H9 (cell line): ENCODE results near the gene HOOK2. TPM values are rescaled to one million over a fixed set of nuclear protein-coding genes. Genes with fewer than 3 reads are reported as not detected.
A peak's percentile ranks its signal among the peaks of the same experiment; 100 is the strongest.

ENCODE experiments used
- DNase-seq: peaks from one replicate; pipeline ENCODE4 v3.0.0-alpha.2; 2017
- H2AFZ ChIP-seq: one replicate; pipeline ENCODE4 v1.6.1; 2013; ENCODE audit warnings: mild to moderate bottlenecking, low read length, control low read depth, moderate library complexity
- H2AK5ac ChIP-seq: 2 replicates; pipeline ENCODE4 v1.6.1; 2013; ENCODE audit warnings: low read length, control low read depth, mixed read lengths; ENCODE audit not compliant: insufficient read length
- H2BK120ac ChIP-seq: one replicate; pipeline ENCODE4 v1.6.1; 2013; ENCODE audit warnings: low read depth, mild to moderate bottlenecking, low read length, control low read depth, inconsistent platforms; ENCODE audit not compliant: poor library complexity, severe bottlenecking
- H2BK12ac ChIP-seq: 2 replicates; pipeline ENCODE4 v1.6.1; 2013; ENCODE audit warnings: low read length, control low read depth, mixed read lengths, low read depth; ENCODE audit not compliant: insufficient read length
- H2BK15ac ChIP-seq: 2 replicates; pipeline ENCODE4 v1.6.1; 2013; ENCODE audit warnings: low read depth, low read length, control low read depth
- H2BK20ac ChIP-seq: one replicate; pipeline ENCODE4 v1.6.1; 2013; ENCODE audit warnings: low read depth, mild to moderate bottlenecking, low read length, control low read depth, inconsistent platforms; ENCODE audit not compliant: poor library complexity, severe bottlenecking
- H2BK5ac ChIP-seq: 2 replicates; pipeline ENCODE4 v1.6.1; 2013; ENCODE audit warnings: low read length, control low read depth, mixed read lengths; ENCODE audit not compliant: insufficient read length
- H3K14ac ChIP-seq: 2 replicates; pipeline ENCODE4 v1.6.1; 2013; ENCODE audit warnings: low read length, control low read depth; ENCODE audit not compliant: insufficient read depth
- H3K18ac ChIP-seq: 2 replicates; pipeline ENCODE4 v1.6.1; 2013; ENCODE audit warnings: low read depth, mild to moderate bottlenecking, mixed read lengths, low read length, control low read depth; ENCODE audit not compliant: insufficient read length
- H3K23ac ChIP-seq: 2 replicates; pipeline ENCODE4 v1.6.1; 2013; ENCODE audit warnings: low read length, control low read depth, mixed read lengths, low read depth; ENCODE audit not compliant: insufficient read length
- H3K23me2 ChIP-seq: 2 replicates; pipeline ENCODE4 v1.6.1; 2013; ENCODE audit warnings: low read depth, mild to moderate bottlenecking, mixed read lengths, low read length, control low read depth; ENCODE audit not compliant: insufficient read length, poor library complexity, severe bottlenecking
- H3K27ac ChIP-seq: 2 replicates; pipeline ENCODE4 v1.5.1; 2013; ENCODE audit warnings: low read length, control low read depth, mixed read lengths, low read depth; ENCODE audit not compliant: insufficient read length
- H3K27me3 ChIP-seq: 2 replicates; pipeline ENCODE4 v1.6.1; 2013; ENCODE audit warnings: low read length, control low read depth, inconsistent platforms; ENCODE audit not compliant: insufficient read depth
- H3K4ac ChIP-seq: 2 replicates; pipeline ENCODE4 v1.6.1; 2013; ENCODE audit warnings: low read depth, mild to moderate bottlenecking, control low read depth, inconsistent platforms, low read length, moderate library complexity
- H3K4me1 ChIP-seq: 2 replicates; pipeline ENCODE4 v1.6.1; 2013; ENCODE audit warnings: low read length, control low read depth, inconsistent platforms; ENCODE audit not compliant: insufficient read depth
- H3K4me2 ChIP-seq: 2 replicates; pipeline ENCODE4 v1.6.1; 2013; ENCODE audit warnings: low read length, control low read depth, mixed read lengths; ENCODE audit not compliant: insufficient read length, insufficient read depth
- H3K56ac ChIP-seq: 2 replicates; pipeline ENCODE4 v1.6.1; 2013; ENCODE audit warnings: low read depth, mild to moderate bottlenecking, mixed read lengths, low read length, control low read depth; ENCODE audit not compliant: insufficient read length
- H3K79me1 ChIP-seq: 2 replicates; pipeline ENCODE4 v1.6.1; 2013; ENCODE audit warnings: low read depth, mild to moderate bottlenecking, moderate library complexity, low read length, control low read depth, inconsistent platforms; ENCODE audit not compliant: insufficient read depth, poor library complexity, severe bottlenecking
- H3K79me2 ChIP-seq: 2 replicates; pipeline ENCODE4 v1.6.1; 2013; ENCODE audit warnings: low read length, control low read depth, inconsistent platforms; ENCODE audit not compliant: insufficient read depth
- H3K9ac ChIP-seq: 2 replicates; pipeline ENCODE4 v1.6.1; 2013; ENCODE audit warnings: low read length, control low read depth, mixed read lengths; ENCODE audit not compliant: insufficient read length; ENCODE audit errors: extremely low read depth
- H3K9me3 ChIP-seq: one replicate; pipeline ENCODE4 v1.6.1; 2013; ENCODE audit warnings: low read depth, low read length, inconsistent platforms; ENCODE audit not compliant: control insufficient read depth
- H3T11ph ChIP-seq: one replicate; pipeline ENCODE4 v1.6.1; 2013; ENCODE audit warnings: mild to moderate bottlenecking, low read length, control low read depth, inconsistent platforms
- H4K20me1 ChIP-seq: one replicate; pipeline ENCODE4 v1.6.1; 2013; ENCODE audit not compliant: control insufficient read depth, insufficient read length, insufficient read depth
- H4K5ac ChIP-seq: 2 replicates; pipeline ENCODE4 v1.6.1; 2013; ENCODE audit warnings: low read depth, mild to moderate bottlenecking, mixed read lengths, low read length, control low read depth; ENCODE audit not compliant: insufficient read length
- H4K8ac ChIP-seq: replicated peaks from 2 replicates; pipeline ENCODE4 v1.6.1; 2013; ENCODE audit warnings: low read length, control low read depth, mixed read lengths, low read depth; ENCODE audit not compliant: insufficient read length
- H4K91ac ChIP-seq: 2 replicates; pipeline ENCODE4 v1.6.1; 2013; ENCODE audit warnings: low read depth, mild to moderate bottlenecking, moderate library complexity, mixed read lengths, low read length, control low read depth; ENCODE audit not compliant: insufficient read length
- H3K27ac Mint-ChIP-seq, 3 experiments: 2 replicates in 2 of 3; 3 replicates in 1 of 3; pipeline ENCODE4 v1.8.0; 2020 to 2021; ENCODE audit warnings: mixed read lengths in 3 of 3, mild to moderate bottlenecking in 1 of 3, moderate library complexity in 1 of 3
- H3K27me3 Mint-ChIP-seq: 2 replicates; pipeline ENCODE4 v1.8.0; 2021; ENCODE audit warnings: low read depth, mild to moderate bottlenecking, moderate library complexity, mixed read lengths
- H3K36me3 Mint-ChIP-seq, 3 experiments: 2 replicates in 2 of 3; 3 replicates in 1 of 3; pipeline ENCODE4 v1.8.0; 2020 to 2021; ENCODE audit warnings: low read depth in 3 of 3, mixed read lengths in 3 of 3; ENCODE audit not compliant: insufficient read depth in 1 of 3
- H3K4me1 Mint-ChIP-seq, 2 experiments: 2 replicates each; pipeline ENCODE4 v1.8.0; 2020; ENCODE audit warnings: mixed read lengths in 2 of 2
- H3K4me3 Mint-ChIP-seq, 2 experiments: 2 replicates in 1 of 2; 3 replicates in 1 of 2; pipeline ENCODE4 v1.8.0; 2020 to 2021; ENCODE audit warnings: mild to moderate bottlenecking in 2 of 2, mixed read lengths in 2 of 2, moderate library complexity in 1 of 2
- H3K9me3 Mint-ChIP-seq, 2 experiments: 2 replicates in 1 of 2; 3 replicates in 1 of 2; pipeline ENCODE4 v1.8.0; 2020; ENCODE audit warnings: mild to moderate bottlenecking in 2 of 2, mixed read lengths in 2 of 2, moderate library complexity in 1 of 2
- CTCF ChIP-seq: fragments of 200-600 bp; sonication (generic); conservative IDR thresholded peaks from 3 replicates; pipeline ENCODE4 v1.8.0; 2021; ENCODE audit warnings: antibody characterized with exemption, mild to moderate bottlenecking
- WGBS: extraction: QIAGEN DNeasy Blood & Tissue Kit; methylation state at CpG from one replicate; pipeline ENCODE4 v1.1.7; 2013; ENCODE audit warnings: missing lambda C conversion rate, low lambda C conversion rate, mixed read lengths; ENCODE audit not compliant: insufficient read length; ENCODE audit errors: extremely low coverage; 5-methylcytosine and 5-hydroxymethylcytosine counted together
- total RNA-seq: library from RNA; stranded (reverse); gene quantifications from 2 replicates; pipeline ENCODE4 v1.2.1, GENCODE V29; 2021

Gene HOOK2
- total RNA-seq, 1 experiment from 2014 or later, result 64.7 TPM

- no peak overlapping the region for H3K18ac ChIP-seq
- no peak overlapping the region for H3K56ac ChIP-seq
- H2BK120ac ChIP-seq, result no peak overlapping the region
- WGBS, result no CpG with 5 or more reads among the region's 6 CpGs
- no peak for TF ChIP-seq CTCF
- H4K8ac ChIP-seq, result no peak overlapping the region
- no peak overlapping the region for H2AK5ac ChIP-seq
- no peak overlapping the region for H3K4ac ChIP-seq
- H4K20me1 ChIP-seq, result no peaks in the 10 kb centered on the region
- DNase-seq, result no peak
- no peak overlapping the region for H3K23ac ChIP-seq
- H3K4me2 ChIP-seq, result peak overlapping the region; percentile 78
- H3T11ph ChIP-seq, result no peak overlapping the region
- H3K27ac ChIP-seq, result no peak overlapping the region
- no peak overlapping the region for H2BK12ac ChIP-seq
- H3K79me1 ChIP-seq, result no peaks in the 10 kb centered on the region
- peaks cover 5 to 8% (median 6%) of the 10 kb centered on the region in 3 experiments; a peak in 5 of 7 replicates for H3K36me3 Mint-ChIP-seq
- no peak overlapping the region for H4K5ac ChIP-seq
- peaks cover 25% of the 10 kb centered on the region for H3K23me2 ChIP-seq
- no peak overlapping the region for H2BK5ac ChIP-seq
- H3K27me3 ChIP-seq, result no peaks in the 10 kb centered on the region
- no peaks in the 10 kb centered on the region for H3K9me3 ChIP-seq
- H3K14ac ChIP-seq, result no peak overlapping the region
- H2AFZ ChIP-seq, result no peak overlapping the region
- H3K4me3 Mint-ChIP-seq, result peak overlapping the region; percentile 69 to 85
- peak overlapping the region in 2 of 3 experiments; percentile 59 to 91; a peak in 2 of 7 replicates for H3K27ac Mint-ChIP-seq
- no peak overlapping the region for H2BK15ac ChIP-seq
- H4K91ac ChIP-seq, result no peak overlapping the region
- H3K4me1 ChIP-seq, result peaks cover 4% of the 10 kb centered on the region
- no peak overlapping the region for H2BK20ac ChIP-seq
- H3K9me3 Mint-ChIP-seq, result no peaks in the 10 kb centered on the region
- H3K27me3 Mint-ChIP-seq, result no peaks in the 10 kb centered on the region; the same call in 1 of the 2 replicates
- H3K9ac ChIP-seq, result peak overlapping the region; percentile 5
- no peaks in the 10 kb centered on the region for H3K79me2 ChIP-seq
- H3K4me1 Mint-ChIP-seq, result peaks cover 28 to 29% of the 10 kb centered on the region in 2 experiments
These were observed 3.5 kb upstream of the HOOK2 start for GRCh38 chr19:12778905-12779161.
